Measurements from ENCODE around the gene STBD1.

STBD1 gene

GRCh38 chr4:76305971-76306881 is at the start of gene STBD1:
STBD1 (plus strand) TSS chr4:76306733; CDS start chr4:76306770, 37 bp downstream.
- DNase-seq (ENCODE audit: extremely low spot score), result peak; percentile 23
- ChIA-PET POLR2A (no interaction called here), CTCF (interaction anchor here (0.8 to 2.3 kb wide), 9 partner anchors 9 to 126 kb away, joined by 3 to 6 read pairs (median 4); no protein-coding TSS in a partner anchor)
- no peak for TF ChIP-seq CTCF (IDR thresholded peaks at IDR 0.05; ENCODE audit: control extremely low read depth, extremely low read depth, low read depth, missing control alignments)

GRCh38 chr4:76256968-76257367 is 49.6 kb upstream of the STBD1 start:
- no peak for DNase-seq (ENCODE audit: extremely low spot score)
- TF ChIP-seq CTCF (IDR thresholded peaks at IDR 0.05; ENCODE audit: control extremely low read depth, extremely low read depth, low read depth, missing control alignments), result no peak
- ChIA-PET CTCF (no interaction called here), POLR2A (no interaction called here)

GRCh38 chr4:76257824-76258223 is 48.7 kb upstream of the STBD1 start:
- TF ChIP-seq CTCF (IDR thresholded peaks at IDR 0.05; ENCODE audit: control extremely low read depth, extremely low read depth, low read depth, missing control alignments), result no peak
- POLR2A ChIA-PET, result no interaction called here
- CTCF ChIA-PET, result no interaction called here
- no peak for DNase-seq (ENCODE audit: extremely low spot score)

GRCh38 chr4:76260571-76260970 is 46.0 kb upstream of the STBD1 start:
- no peak for TF ChIP-seq CTCF (IDR thresholded peaks at IDR 0.05; ENCODE audit: control extremely low read depth, extremely low read depth, low read depth, missing control alignments)
- no peak for DNase-seq (ENCODE audit: extremely low spot score)
- ChIA-PET CTCF (no interaction called here), POLR2A (no interaction called here)

GRCh38 chr4:76265631-76266218 is 40.8 kb upstream of the STBD1 start:
- POLR2A ChIA-PET, result no interaction called here
- CTCF ChIA-PET, result no interaction called here
- no peak for DNase-seq (ENCODE audit: extremely low spot score)
- TF ChIP-seq CTCF (IDR thresholded peaks at IDR 0.05; ENCODE audit: control extremely low read depth, extremely low read depth, low read depth, missing control alignments), result no peak

GRCh38 chr4:76266627-76267026 is 39.9 kb upstream of the STBD1 start:
- POLR2A ChIA-PET, result no interaction called here
- TF ChIP-seq CTCF (IDR thresholded peaks at IDR 0.05; ENCODE audit: control extremely low read depth, extremely low read depth, low read depth, missing control alignments), result no peak
- DNase-seq (ENCODE audit: extremely low spot score), result no peak
- CTCF ChIA-PET, result no interaction called here
